HepG2 (cell line): ENCODE results near the gene SF3A2. TPM values are rescaled to one million over a fixed set of nuclear protein-coding genes. Genes with fewer than 3 reads are reported as not detected.

Experiments used
- AGO1 ChIP-seq: fragments of 200-400 bp; formaldehyde crosslinking; IDR thresholded peaks from 2 replicates; pipeline ENCODE4 v1.6.1; 2017; ENCODE audit warnings: mild to moderate bottlenecking, low read depth, low read length, moderate library complexity; ENCODE audit not compliant: poor library complexity, severe bottlenecking
- CEBPB ChIP-seq: IDR thresholded peaks from 2 replicates; pipeline ENCODE4 v1.6.1; 2011; ENCODE audit warnings: low read depth, low read length, improper control_type of control experiment, borderline replicate concordance
- HMGXB4 ChIP-seq, 2 experiments: sonication (generic) in 1 of 2; formaldehyde crosslinking in 1 of 2; IDR thresholded peaks; 2 replicates each; pipeline versions ENCODE4 v1.4.0 to v1.6.1; 2018 to 2020; ENCODE audit warnings: missing genetic modification reagents in 2 of 2, borderline replicate concordance in 1 of 2, low read depth in 1 of 2, mild to moderate bottlenecking in 1 of 2, missing biosample characterization in 1 of 2
- IRF1 ChIP-seq: sonication (generic); formaldehyde crosslinking; IDR thresholded peaks from 2 replicates; pipeline ENCODE4 v1.4.0; 2020; ENCODE audit warnings: low read depth, mild to moderate bottlenecking, missing genetic modification reagents
- KAT8 ChIP-seq: IDR thresholded peaks from 2 replicates; pipeline ENCODE4 v1.6.1; 2016; ENCODE audit warnings: missing genetic modification reagents, missing compliant biosample characterization
- MYNN ChIP-seq: sonication (generic); formaldehyde crosslinking; IDR thresholded peaks from 2 replicates; pipeline ENCODE4 v1.4.0; 2020; ENCODE audit warnings: mild to moderate bottlenecking, low read depth, missing genetic modification reagents
- NAIF1 ChIP-seq: sonication (generic); formaldehyde crosslinking; IDR thresholded peaks from 2 replicates; pipeline ENCODE4 v1.5.0; 2020; ENCODE audit warnings: mild to moderate bottlenecking, missing genetic modification reagents, borderline replicate concordance
- NFRKB ChIP-seq: fragments of 450-650 bp; IDR thresholded peaks from 2 replicates; pipeline ENCODE4 v1.6.1; 2017
- PITX1 ChIP-seq: sonication (generic); formaldehyde crosslinking; IDR thresholded peaks from 2 replicates; pipeline ENCODE4 v1.5.1; 2020; ENCODE audit warnings: mild to moderate bottlenecking, missing genetic modification reagents
- RCOR2 ChIP-seq: IDR thresholded peaks from 2 replicates; pipeline ENCODE4 v1.6.1; 2016; ENCODE audit warnings: missing biosample characterization, missing genetic modification reagents
- SP2 ChIP-seq: sonication (generic); formaldehyde crosslinking; IDR thresholded peaks from 2 replicates; pipeline ENCODE4 v1.5.1; 2020; ENCODE audit warnings: mild to moderate bottlenecking, missing genetic modification reagents
- TBX3 ChIP-seq: fragments of 450-650 bp; IDR thresholded peaks from 2 replicates; pipeline ENCODE4 v1.6.1; 2017; ENCODE audit warnings: antibody characterized with exemption, mild to moderate bottlenecking, inconsistent platforms, borderline replicate concordance
- TFDP2 ChIP-seq: sonication (generic); formaldehyde crosslinking; IDR thresholded peaks from 2 replicates; pipeline ENCODE4 v1.4.0; 2020; ENCODE audit warnings: missing genetic modification reagents
- ZBTB25 ChIP-seq: IDR thresholded peaks from 2 replicates; pipeline ENCODE4 v1.6.1; 2018; ENCODE audit warnings: missing genetic modification reagents
- ZBTB4 ChIP-seq: sonication (generic); formaldehyde crosslinking; IDR thresholded peaks from 2 replicates; pipeline ENCODE4 v1.4.0; 2020; ENCODE audit warnings: missing genetic modification reagents, mild to moderate bottlenecking, borderline replicate concordance
- ZEB1 ChIP-seq: IDR thresholded peaks from 2 replicates; pipeline ENCODE4 v1.6.1; 2012; ENCODE audit warnings: mild to moderate bottlenecking, low read depth, inconsistent platforms; ENCODE audit not compliant: insufficient replicate concordance
- ZNF282 ChIP-seq: fragments of 450-650 bp; IDR thresholded peaks from 2 replicates; pipeline ENCODE4 v1.6.1; 2018; ENCODE audit not compliant: partially characterized antibody
- ZNF33A ChIP-seq: sonication (generic); formaldehyde crosslinking; IDR thresholded peaks from 2 replicates; pipeline ENCODE4 v1.5.1; 2020; ENCODE audit warnings: missing genetic modification reagents, mild to moderate bottlenecking, moderate library complexity, borderline replicate concordance
- ZNF550 ChIP-seq: sonication (generic); formaldehyde crosslinking; IDR thresholded peaks from 2 replicates; pipeline ENCODE4 v1.4.0; 2020; ENCODE audit warnings: mild to moderate bottlenecking, missing genetic modification reagents, borderline replicate concordance
- ZNF564 ChIP-seq: sonication (generic); formaldehyde crosslinking; IDR thresholded peaks from 2 replicates; pipeline ENCODE4 v1.8.1; 2023; ENCODE audit warnings: mild to moderate bottlenecking, missing genetic modification reagents
- polyA plus RNA-seq, 8 experiments: library from polyadenylated mRNA; depleted of rRNA in 3 of 8; stranded (reverse) in 7 of 8; unstranded in 1 of 8; fragments of >200 nt; fragmentation: Illumina TruSeq in 4 of 8; extraction: Trizol in 4 of 8; gene quantifications; 2 replicates each; pipeline versions ENCODE4 v1.2.1 to v1.2.3, GENCODE V29; 2011 to 2016; ENCODE audit warnings: low read depth in 4 of 8, missing spikeins in 1 of 8, mixed read lengths in 1 of 8; ENCODE audit not compliant: insufficient read depth in 1 of 8
- total RNA-seq, 5 experiments: library from RNA; depleted of rRNA; stranded (reverse); fragments of >200 nt; fragmentation: Illumina TruSeq; extraction: Trizol; gene quantifications; 2 replicates each; pipeline ENCODE4 v1.2.3, GENCODE V29; 2016; ENCODE audit warnings: low read depth in 1 of 5

Gene SF3A2
- total and polyA plus RNA-seq, 2 of the 13 experiments (the other 11 are each of a cell fraction or from before 2014, with no cell fraction given): 8.6 to 8.8 TPM

GRCh38 chr19:2212861-2213711 lies 23.5 kb upstream of the SF3A2 start (continued):
- no peak for TF ChIP-seq MYNN
- peak; percentile 78; the same call in 1 of the 2 replicates for TF ChIP-seq PITX1 (CRISPR knock-in tag)
- TF ChIP-seq NAIF1 (CRISPR knock-in tag): no peak
- TF ChIP-seq ZBTB25 (CRISPR knock-in tag): peak; percentile 17; the same call in 1 of the 2 replicates
- TF ChIP-seq SP2 (CRISPR knock-in tag): no peak
- TF ChIP-seq IRF1: 0 out of 2 replicates have a peak, but pooled peaks have one; percentile 55
- no peak for TF ChIP-seq AGO1
- 0 out of 2 replicates have a peak, but pooled peaks have one; percentile 22 for TF ChIP-seq RCOR2 (CRISPR knock-in tag)
- no peak for TF ChIP-seq ZNF33A (CRISPR knock-in tag)
- 0 out of 2 replicates have a peak, but pooled peaks have one; percentile 36 for TF ChIP-seq ZNF564 (CRISPR knock-in tag)
- TF ChIP-seq ZBTB4 (CRISPR knock-in tag): no peak; the same call in 1 of the 2 replicates
- no peak for TF ChIP-seq NFRKB
- TF ChIP-seq HMGXB4 (CRISPR knock-in tag; IDR thresholded peaks at IDR 0.05; ENCODE audit: borderline replicate concordance in 1 of 2, low read depth in 1 of 2): no peak; a peak in 1 of 4 replicates
- TF ChIP-seq TBX3: no peak
- TF ChIP-seq KAT8 (CRISPR knock-in tag): peak; percentile 64; the same call in 1 of the 2 replicates
- TF ChIP-seq CEBPB: no peak
- no peak for TF ChIP-seq ZNF550 (CRISPR knock-in tag)
- TF ChIP-seq ZNF282: no peak
- peak; percentile 87 for TF ChIP-seq TFDP2 (CRISPR knock-in tag)
- no peak for TF ChIP-seq ZEB1
